ENCODE measurements around the gene ZNF33A. TPM values are rescaled to one million over a fixed set of nuclear protein-coding genes. Genes with fewer than 3 reads are reported as not detected.
"Not testable (repeated sequence)": the region's sequence is repeated elsewhere in the genome, so short reads cannot be mapped to it uniquely, and the experiment has no call there.

ZNF33A gene
- total RNA-seq, 1 donor = 16.8 TPM

DNA sequence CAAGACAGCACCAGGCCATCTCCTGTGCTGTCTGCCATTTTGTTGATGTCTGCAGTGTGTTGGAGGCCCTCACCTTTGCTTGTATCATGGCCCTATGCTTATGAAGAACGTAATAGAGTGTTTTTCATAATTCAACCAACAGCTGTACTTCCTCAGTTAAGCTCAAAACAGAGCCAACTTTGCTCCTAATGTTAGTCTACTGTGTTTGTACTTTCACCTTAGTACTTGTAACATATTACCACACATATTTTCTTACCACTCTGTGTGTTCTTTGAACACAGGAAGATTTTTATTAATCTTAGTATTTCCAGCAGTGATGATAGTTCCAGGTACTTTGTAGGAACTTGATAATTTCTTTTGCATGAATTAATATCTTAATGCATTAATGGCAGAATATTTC, 5.9 kb downstream of the ZNF33A start:
- DNase-seq (ENCODE audit: low read depth) = no peak
- TF ChIP-seq, protein P1, sequence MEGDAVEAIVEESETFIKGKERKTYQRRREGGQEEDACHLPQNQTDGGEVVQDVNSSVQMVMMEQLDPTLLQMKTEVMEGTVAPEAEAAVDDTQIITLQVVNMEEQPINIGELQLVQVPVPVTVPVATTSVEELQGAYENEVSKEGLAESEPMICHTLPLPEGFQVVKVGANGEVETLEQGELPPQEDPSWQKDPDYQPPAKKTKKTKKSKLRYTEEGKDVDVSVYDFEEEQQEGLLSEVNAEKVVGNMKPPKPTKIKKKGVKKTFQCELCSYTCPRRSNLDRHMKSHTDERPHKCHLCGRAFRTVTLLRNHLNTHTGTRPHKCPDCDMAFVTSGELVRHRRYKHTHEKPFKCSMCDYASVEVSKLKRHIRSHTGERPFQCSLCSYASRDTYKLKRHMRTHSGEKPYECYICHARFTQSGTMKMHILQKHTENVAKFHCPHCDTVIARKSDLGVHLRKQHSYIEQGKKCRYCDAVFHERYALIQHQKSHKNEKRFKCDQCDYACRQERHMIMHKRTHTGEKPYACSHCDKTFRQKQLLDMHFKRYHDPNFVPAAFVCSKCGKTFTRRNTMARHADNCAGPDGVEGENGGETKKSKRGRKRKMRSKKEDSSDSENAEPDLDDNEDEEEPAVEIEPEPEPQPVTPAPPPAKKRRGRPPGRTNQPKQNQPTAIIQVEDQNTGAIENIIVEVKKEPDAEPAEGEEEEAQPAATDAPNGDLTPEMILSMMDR (IDR thresholded peaks at IDR 0.05; ENCODE audit: insufficient read depth, low read depth, low read length) = no peak
- no peak overlapping the region for H3K4me3 ChIP-seq (ENCODE audit: low read depth, low read length)

DNA sequence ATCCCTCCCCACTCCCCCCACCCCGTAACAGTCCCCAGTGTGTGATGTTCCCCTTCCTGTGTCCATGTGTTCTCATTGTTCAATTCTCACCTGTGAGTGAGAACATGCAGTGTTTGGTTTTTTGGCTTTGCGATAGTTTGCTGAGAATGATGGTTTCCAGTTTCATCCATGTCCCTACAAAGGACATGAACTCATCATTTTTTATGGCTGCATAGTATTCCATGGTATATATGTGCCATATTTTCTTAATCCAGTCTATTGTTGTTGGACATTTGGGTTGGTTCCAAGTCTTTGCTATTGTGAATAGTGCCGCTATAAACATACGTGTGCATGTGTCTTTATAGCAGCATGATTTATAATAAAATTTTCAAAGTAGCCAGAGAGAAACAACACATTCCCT, 8.6 kb downstream of the ZNF33A start:
- not testable (repeated sequence) for DNase-seq (ENCODE audit: low read depth); H3K4me3 ChIP-seq (ENCODE audit: low read depth, low read length)

DNA sequence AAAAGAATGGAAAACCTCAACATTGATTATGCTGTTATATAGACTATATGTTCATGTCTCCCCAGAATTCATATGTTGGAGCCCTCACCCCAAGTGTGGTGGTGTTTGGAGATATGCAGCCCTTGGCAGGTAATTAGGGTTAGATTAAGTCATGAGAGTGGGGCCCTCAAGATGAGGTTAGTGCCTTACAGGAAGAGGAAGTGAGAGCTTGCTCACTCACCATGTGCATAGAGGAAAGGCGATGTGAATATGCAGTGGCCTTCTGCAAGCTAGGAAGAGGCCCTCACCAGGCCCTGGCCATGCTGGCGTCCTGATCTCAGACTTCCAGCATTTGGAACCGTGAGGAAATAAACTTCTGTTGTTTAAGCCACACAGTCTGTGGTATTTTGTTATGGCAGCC, 14.8 kb downstream of the ZNF33A start:
- no peak for DNase-seq (ENCODE audit: low read depth)
- H3K4me3 ChIP-seq (ENCODE audit: low read depth, low read length) = no peak overlapping the region
- TF ChIP-seq, protein P1 (IDR thresholded peaks at IDR 0.05; ENCODE audit: insufficient read depth, low read depth, low read length) = no peak

DNA sequence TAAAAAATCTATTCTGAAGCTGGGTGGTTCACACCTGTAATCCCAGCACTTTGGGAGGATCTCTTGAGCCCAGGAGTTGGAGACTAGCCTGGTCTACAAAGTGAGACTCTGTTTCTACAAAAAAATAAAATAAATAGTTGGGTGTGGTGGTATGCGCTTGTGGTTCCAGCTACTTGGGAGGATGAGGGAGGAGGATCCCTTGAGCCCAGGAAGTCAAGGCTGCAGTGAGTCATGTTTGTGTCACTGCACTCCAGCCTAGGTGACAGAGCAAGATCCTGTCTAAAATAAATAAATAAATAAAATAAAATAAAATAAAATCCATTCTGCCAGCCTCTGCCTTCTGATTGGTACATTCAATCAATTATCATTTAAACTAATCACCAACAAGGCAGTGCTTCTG, 17.5 kb downstream of the ZNF33A start:
- H3K4me3 ChIP-seq (ENCODE audit: low read depth, low read length) = no peak overlapping the region
- TF ChIP-seq, protein P1 (IDR thresholded peaks at IDR 0.05; ENCODE audit: insufficient read depth, low read depth, low read length) = no peak
- DNase-seq (ENCODE audit: low read depth) = no peak

GRCh38 chr10:38032886-38033285, 22.4 kb downstream of the ZNF33A start:
- peak; percentile 44 for DNase-seq (ENCODE audit: low read depth)
- H3K4me3 ChIP-seq (ENCODE audit: low read depth, low read length) = no peak overlapping the region
- TF ChIP-seq, protein P1 (IDR thresholded peaks at IDR 0.05; ENCODE audit: insufficient read depth, low read depth, low read length) = no peak

GRCh38 chr10:38038107-38038931, 27.8 kb downstream of the ZNF33A start:
- DNase-seq (ENCODE audit: low read depth) = peak; percentile 40
- TF ChIP-seq, protein P1 (IDR thresholded peaks at IDR 0.05; ENCODE audit: insufficient read depth, low read depth, low read length) = no peak
- peak overlapping the region; percentile 43 for H3K4me3 ChIP-seq (ENCODE audit: low read depth, low read length)

- DNase-seq (ENCODE audit: low read depth) = no peak
- H3K4me3 ChIP-seq (ENCODE audit: low read depth, low read length) = no peak overlapping the region
- TF ChIP-seq, protein P1 (IDR thresholded peaks at IDR 0.05; ENCODE audit: insufficient read depth, low read depth, low read length) = no peak
These were observed 28.4 kb downstream of the ZNF33A start for GRCh38 chr10:38038932-38039245.
